ENCODE results near the gene ATF7.

DNA sequence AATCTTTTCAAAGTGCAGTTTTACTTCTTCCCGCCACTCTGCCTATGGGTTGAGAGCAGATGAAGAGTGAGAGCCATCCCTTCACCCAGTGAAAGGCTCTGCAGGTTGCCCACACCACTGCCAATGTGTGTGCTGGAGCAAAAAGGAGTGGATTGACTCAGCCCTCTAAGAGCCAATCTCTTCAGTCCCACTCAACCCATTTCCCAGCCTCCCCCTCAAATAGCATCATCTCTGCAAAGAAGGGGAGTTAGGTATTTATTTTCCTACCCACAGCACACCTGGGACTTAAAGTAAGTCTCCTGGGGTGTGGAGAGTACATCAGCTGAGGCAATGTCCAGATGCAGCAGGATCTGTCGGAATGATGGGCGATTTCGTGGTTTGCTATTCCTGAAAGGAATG is 142.2 kb downstream of the ATF7 start:
- TF ChIP-seq, protein P1, sequence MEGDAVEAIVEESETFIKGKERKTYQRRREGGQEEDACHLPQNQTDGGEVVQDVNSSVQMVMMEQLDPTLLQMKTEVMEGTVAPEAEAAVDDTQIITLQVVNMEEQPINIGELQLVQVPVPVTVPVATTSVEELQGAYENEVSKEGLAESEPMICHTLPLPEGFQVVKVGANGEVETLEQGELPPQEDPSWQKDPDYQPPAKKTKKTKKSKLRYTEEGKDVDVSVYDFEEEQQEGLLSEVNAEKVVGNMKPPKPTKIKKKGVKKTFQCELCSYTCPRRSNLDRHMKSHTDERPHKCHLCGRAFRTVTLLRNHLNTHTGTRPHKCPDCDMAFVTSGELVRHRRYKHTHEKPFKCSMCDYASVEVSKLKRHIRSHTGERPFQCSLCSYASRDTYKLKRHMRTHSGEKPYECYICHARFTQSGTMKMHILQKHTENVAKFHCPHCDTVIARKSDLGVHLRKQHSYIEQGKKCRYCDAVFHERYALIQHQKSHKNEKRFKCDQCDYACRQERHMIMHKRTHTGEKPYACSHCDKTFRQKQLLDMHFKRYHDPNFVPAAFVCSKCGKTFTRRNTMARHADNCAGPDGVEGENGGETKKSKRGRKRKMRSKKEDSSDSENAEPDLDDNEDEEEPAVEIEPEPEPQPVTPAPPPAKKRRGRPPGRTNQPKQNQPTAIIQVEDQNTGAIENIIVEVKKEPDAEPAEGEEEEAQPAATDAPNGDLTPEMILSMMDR (IDR thresholded peaks at IDR 0.05), result no peak
- TF ChIP-seq POLR2A (IDR thresholded peaks at IDR 0.05) (no peak), POLR2AphosphoS5 (IDR thresholded peaks at IDR 0.05) (peak; percentile 3)
